ENCODE data around the gene ABCC5. TPM values are rescaled to one million over a fixed set of nuclear protein-coding genes. Genes with fewer than 3 reads are reported as not detected.

ABCC5 gene
- total RNA-seq, 1 experiment from 2014 or later = 37.6 TPM

GRCh38 chr3:184030536-184030935, 12.9 kb upstream of the ABCC5 start:
- Histone ChIP-seq H2BK20ac (ENCODE audit: low read depth, low read length, poor library complexity, severe bottlenecking) (no peak overlapping the region), H3T11ph (ENCODE audit: low read length) (no peak overlapping the region), H2BK120ac (ENCODE audit: low read depth, low read length, poor library complexity, severe bottlenecking) (no peak overlapping the region), H3K4ac (ENCODE audit: low read depth, low read length) (no peak overlapping the region), H2BK5ac (ENCODE audit: insufficient read length, low read length) (no peak overlapping the region), H2BK15ac (ENCODE audit: low read depth, low read length) (no peak overlapping the region), H2BK12ac (ENCODE audit: insufficient read length, low read depth, low read length) (no peak overlapping the region), H3K23ac (ENCODE audit: insufficient read length, low read depth, low read length) (no peak overlapping the region), H3K9me3 (ENCODE audit: control insufficient read depth, low read depth, low read length) (no peaks in the 10 kb centered on the region), H4K5ac (ENCODE audit: insufficient read length, low read depth, low read length) (no peak overlapping the region), H3K9ac (ENCODE audit: extremely low read depth, insufficient read length, low read length) (no peak overlapping the region), H2AFZ (ENCODE audit: low read length) (no peak overlapping the region), H3K79me1 (ENCODE audit: insufficient read depth, low read depth, low read length, poor library complexity, severe bottlenecking) (no peaks in the 10 kb centered on the region), H3K79me2 (ENCODE audit: insufficient read depth, low read length) (no peaks in the 10 kb centered on the region), H2AK5ac (ENCODE audit: insufficient read length, low read length) (no peak overlapping the region), H4K8ac (replicated peaks; ENCODE audit: insufficient read length, low read depth, low read length) (no peak overlapping the region), H3K56ac (ENCODE audit: insufficient read length, low read depth, low read length) (no peak overlapping the region), H3K23me2 (ENCODE audit: insufficient read length, low read depth, low read length, poor library complexity, severe bottlenecking) (no peaks in the 10 kb centered on the region), H3K18ac (ENCODE audit: insufficient read length, low read depth, low read length) (no peak overlapping the region), H4K20me1 (ENCODE audit: control insufficient read depth, insufficient read depth, insufficient read length) (no peaks in the 10 kb centered on the region), H4K91ac (ENCODE audit: insufficient read length, low read depth, low read length) (no peak overlapping the region), H3K4me1 (ENCODE audit: insufficient read depth, low read length) (no peaks in the 10 kb centered on the region), H3K14ac (ENCODE audit: insufficient read depth, low read length) (no peak overlapping the region), H3K27me3 (ENCODE audit: insufficient read depth, low read length) (no peaks in the 10 kb centered on the region), H3K4me2 (ENCODE audit: insufficient read depth, insufficient read length, low read length) (no peak overlapping the region), H3K27ac (ENCODE audit: insufficient read length, low read depth, low read length) (no peak overlapping the region)
- no peak for DNase-seq
- no peak overlapping the region for H3K27ac Mint-ChIP-seq
- no peak overlapping the region for H3K4me3 Mint-ChIP-seq
- H3K9me3 Mint-ChIP-seq = no peaks in the 10 kb centered on the region; a peak in 1 of 5 replicates
- no peaks in the 10 kb centered on the region for H3K4me1 Mint-ChIP-seq
- peaks cover 2% of the 10 kb centered on the region for H3K27me3 Mint-ChIP-seq (ENCODE audit: low read depth)
- no peak for TF ChIP-seq CTCF (conservative IDR thresholded peaks at IDR 0.05)
- no CpG with 5 or more reads among the region's 3 CpGs for WGBS (ENCODE audit: extremely low coverage, insufficient read length, low lambda C conversion rate)
- H3K36me3 Mint-ChIP-seq (ENCODE audit: insufficient read depth in 1 of 3, low read depth in 3 of 3) = no peaks in the 10 kb centered on the region
